Mucosa of descending colon (tissue), 3 donors: ENCODE results near the gene PNPLA7. TPM values are rescaled to one million over a fixed set of nuclear protein-coding genes. Genes with fewer than 3 reads are reported as not detected.

Experiments
- ATAC-seq: fragments of 200-7000 bp; cut with Tn5 transposase; one replicate; pipeline ENCODE4 v1.9.1; 2020; ENCODE audit warnings: mild to moderate bottlenecking, moderate library complexity
- DNase-seq, 3 donors: peaks; one replicate each; pipeline ENCODE4 v3.0.0-alpha.2; 2020
- H3K36me3 ChIP-seq: fragments of 200-600 bp; one replicate; pipeline ENCODE4 v1.8.0; 2021; ENCODE audit warnings: low read depth, mild to moderate bottlenecking
- H3K4me1 ChIP-seq: fragments of 200-600 bp; one replicate; pipeline ENCODE4 v1.8.0; 2021; ENCODE audit warnings: low read depth, mild to moderate bottlenecking
- H3K4me3 ChIP-seq: fragments of 200-600 bp; one replicate; pipeline ENCODE4 v1.8.0; 2021; ENCODE audit warnings: mild to moderate bottlenecking
- H3K9me3 ChIP-seq: fragments of 200-600 bp; one replicate; pipeline ENCODE4 v1.8.0; 2021; ENCODE audit warnings: mild to moderate bottlenecking
- intact Hi-C, 2 donors: fragments of 100-400 bp; cut with DNase I in 1 of 2; cut with micrococcal nuclease in 1 of 2; formaldehyde crosslinking; loops; one replicate each; pipeline versions ENCODE4 v1.11.0 to v1.11.1; 2022; cut with DNase I, micrococcal nuclease
- total RNA-seq, 3 donors: library from RNA; stranded (reverse); fragmentation: NEBNext Ultra II Directional in 2 of 3; extraction: Animal tissue kit (Norgen Biotek cat#: 25700) in 2 of 3; gene quantifications; one replicate each; pipeline versions ENCODE4 v1.2.1 to v1.2.4, GENCODE V29; 2021 to 2023
- TF ChIP-seq, protein P1 (sequence below): fragments of 200-600 bp; IDR thresholded peaks from one replicate; pipeline ENCODE4 v1.8.0; 2022; ENCODE audit warnings: antibody characterized with exemption, mild to moderate bottlenecking
- donor health status: DM: no; HTN: no; CAD: no; lungs with moderate emphysema.
- donor health status: DM: no; HTN: no; CAD: no.
- donor health status: DM: no; HTN: yes; CAD: no.

PNPLA7 gene
- total RNA-seq, 3 donors from 2014 or later, result 16.7 to 27.4 (median 17.2) TPM

DNA sequence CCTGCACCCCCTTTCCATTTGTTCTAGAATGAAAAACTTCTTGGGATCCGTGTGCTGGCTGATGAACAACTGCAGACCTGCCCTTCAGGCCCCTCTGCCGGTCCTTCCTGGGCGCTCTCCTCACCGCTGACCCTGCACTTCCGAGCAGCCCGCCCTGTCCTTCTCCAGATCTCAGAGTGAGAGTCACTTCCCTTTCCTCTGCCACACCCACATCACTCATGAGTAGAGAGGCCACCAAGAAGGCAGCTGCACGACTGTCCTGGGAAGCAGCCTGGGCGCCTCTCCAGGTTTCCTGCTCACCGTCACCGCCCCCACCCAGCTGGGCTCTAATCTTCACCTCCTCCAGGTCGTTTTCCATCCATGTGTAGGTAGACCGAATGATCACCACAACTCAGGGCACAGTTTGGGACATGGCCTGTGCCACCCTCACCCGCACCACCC is 56.1 kb downstream of the PNPLA7 start:
- Histone ChIP-seq H3K36me3 (no peaks in the 10 kb centered on the region), H3K9me3 (no peaks in the 10 kb centered on the region), H3K4me1 (peaks cover 7% of the 10 kb centered on the region), H3K4me3 (no peak overlapping the region)
- ATAC-seq (peak; percentile 79), DNase-seq (peak in 1 of 3 donors; percentile 52)
- intact Hi-C loops, result no loop called here
- TF ChIP-seq, protein P1, sequence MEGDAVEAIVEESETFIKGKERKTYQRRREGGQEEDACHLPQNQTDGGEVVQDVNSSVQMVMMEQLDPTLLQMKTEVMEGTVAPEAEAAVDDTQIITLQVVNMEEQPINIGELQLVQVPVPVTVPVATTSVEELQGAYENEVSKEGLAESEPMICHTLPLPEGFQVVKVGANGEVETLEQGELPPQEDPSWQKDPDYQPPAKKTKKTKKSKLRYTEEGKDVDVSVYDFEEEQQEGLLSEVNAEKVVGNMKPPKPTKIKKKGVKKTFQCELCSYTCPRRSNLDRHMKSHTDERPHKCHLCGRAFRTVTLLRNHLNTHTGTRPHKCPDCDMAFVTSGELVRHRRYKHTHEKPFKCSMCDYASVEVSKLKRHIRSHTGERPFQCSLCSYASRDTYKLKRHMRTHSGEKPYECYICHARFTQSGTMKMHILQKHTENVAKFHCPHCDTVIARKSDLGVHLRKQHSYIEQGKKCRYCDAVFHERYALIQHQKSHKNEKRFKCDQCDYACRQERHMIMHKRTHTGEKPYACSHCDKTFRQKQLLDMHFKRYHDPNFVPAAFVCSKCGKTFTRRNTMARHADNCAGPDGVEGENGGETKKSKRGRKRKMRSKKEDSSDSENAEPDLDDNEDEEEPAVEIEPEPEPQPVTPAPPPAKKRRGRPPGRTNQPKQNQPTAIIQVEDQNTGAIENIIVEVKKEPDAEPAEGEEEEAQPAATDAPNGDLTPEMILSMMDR, result no peak

DNA sequence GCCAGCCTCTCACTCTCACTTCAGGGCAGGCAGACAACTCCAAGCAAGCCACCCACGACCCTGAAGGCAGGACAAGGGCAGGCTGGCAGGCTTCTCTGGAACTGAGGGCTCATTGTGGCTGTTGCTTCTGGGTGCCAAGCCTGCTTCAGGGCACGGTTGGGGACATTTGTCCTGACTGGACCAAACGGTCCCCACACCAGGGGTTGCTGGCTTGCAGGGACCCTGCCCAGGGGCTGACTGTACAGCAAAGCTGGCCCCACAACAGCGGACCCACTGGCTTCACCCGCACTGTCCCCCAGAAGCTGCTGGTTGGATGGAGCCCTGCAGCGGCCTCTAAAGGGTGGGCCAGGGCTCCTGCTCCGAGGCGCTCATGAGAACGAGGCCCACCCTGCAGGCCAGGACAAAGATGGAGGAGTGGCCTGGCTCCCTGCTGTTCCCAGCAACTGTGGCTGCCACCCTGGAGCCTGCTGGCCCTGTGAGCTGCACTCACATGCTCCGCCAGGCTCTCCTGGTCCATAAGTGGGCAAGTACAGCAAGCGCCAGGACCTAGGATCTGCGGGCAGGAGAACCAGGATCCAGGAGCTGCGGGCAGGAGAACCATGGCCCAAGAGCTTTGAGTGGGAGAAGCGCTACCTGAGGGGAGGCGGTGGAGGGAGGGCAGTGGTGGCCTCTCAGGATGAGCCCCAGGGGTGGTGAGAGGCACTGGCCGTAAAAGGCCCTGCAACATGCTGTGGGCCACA is 56.7 kb downstream of the PNPLA7 start:
- H3K4me1 ChIP-seq, result peaks cover 7% of the 10 kb centered on the region
- no peak overlapping the region for H3K4me3 ChIP-seq
- intact Hi-C loops, result no loop called here
- no peaks in the 10 kb centered on the region for H3K36me3 ChIP-seq
- H3K9me3 ChIP-seq, result no peaks in the 10 kb centered on the region
- DNase-seq, result peak in 2 of 3 donors; percentile 27 to 46
- TF ChIP-seq, protein P1, result no peak
- ATAC-seq, result no peak

DNA sequence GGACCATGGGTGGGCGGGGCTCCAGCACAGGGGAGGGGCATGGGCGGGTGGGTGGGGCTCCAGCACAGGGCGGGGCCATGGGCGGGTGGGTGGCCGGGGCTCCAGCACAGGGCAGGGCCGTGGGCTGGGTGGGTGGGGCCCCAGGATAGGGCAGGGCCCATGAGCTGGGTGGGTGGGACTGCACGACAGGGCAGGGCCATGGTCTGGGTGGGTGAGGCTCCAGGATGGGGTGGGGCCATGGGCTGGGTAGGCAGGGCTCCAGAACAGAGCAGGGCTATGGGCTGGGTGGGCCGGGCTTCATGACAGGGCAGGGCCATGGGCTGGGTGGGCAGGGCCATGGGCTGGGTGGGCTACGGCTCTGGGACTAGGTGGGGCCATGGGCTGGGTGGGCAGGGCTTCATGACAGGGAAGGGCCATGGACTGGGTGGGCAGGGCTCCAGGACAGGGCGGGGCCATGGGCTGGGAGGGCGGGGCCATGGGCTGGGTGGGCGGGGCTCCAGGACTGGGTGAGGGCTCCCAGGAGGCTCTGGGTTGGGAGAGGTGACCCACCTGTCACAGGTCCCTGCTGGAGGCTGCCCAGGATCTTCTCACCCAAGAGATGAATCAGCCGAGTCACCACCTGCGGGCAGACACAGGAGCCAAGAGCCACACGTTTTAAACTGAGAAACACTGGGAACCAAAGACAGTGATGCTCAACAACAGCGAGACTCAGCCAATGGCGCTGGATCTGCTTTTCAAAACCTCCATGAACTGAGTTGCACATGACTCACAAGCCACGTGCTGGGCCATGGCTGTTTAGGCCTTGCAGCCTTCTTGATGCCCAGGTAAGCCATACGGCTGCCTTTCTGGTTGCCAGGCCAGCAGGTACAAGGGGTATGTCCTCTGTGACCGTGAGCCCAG is 57.5 kb downstream of the PNPLA7 start:
- ATAC-seq, result peak; percentile 67
- Histone ChIP-seq H3K4me3 (no peak overlapping the region), H3K36me3 (no peaks in the 10 kb centered on the region), H3K4me1 (peaks cover 12% of the 10 kb centered on the region), H3K9me3 (no peaks in the 10 kb centered on the region)
- intact Hi-C loops, result no loop called here
- TF ChIP-seq, protein P1, result no peak
- DNase-seq, result peak; percentile 34 to 83 (median 63)

DNA sequence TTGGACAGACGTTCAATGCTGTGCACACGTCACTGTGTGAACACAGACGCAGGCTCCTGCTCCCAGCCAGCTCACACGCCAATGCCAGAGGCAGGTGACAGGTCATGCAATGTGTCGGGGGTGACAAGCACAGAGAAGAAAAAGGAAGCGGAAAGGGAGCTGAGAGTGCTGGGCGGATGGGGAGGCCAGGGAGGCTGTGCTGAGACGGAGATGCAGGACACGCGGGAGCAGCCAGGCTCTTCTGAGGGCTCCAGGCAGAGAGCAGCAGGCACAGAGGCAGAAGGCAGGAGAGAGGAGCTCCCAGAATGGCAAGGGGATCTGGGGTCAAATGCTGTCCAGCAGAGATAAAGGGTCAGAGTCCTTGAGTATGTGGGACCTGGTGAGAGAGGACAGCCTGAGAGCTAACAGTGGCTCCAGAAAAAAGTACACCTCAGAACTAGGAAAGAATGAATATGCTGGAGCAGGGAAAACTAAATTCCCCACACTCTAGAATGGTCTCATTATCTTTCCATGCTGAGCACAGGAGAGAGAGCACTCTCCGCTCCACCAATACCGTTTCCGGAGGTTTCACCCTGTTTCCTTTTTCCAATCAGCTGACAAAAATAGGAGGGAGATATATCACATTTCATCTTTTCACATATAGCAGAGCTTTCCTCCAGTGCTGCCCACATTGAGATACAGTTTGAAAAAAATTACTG is 58.3 kb downstream of the PNPLA7 start:
- no peak overlapping the region for H3K4me3 ChIP-seq
- peaks cover 12% of the 10 kb centered on the region for H3K4me1 ChIP-seq
- intact Hi-C loops, result no loop called here
- ATAC-seq (no peak), DNase-seq (peak in 2 of 3 donors; percentile 15 to 25)
- TF ChIP-seq, protein P1, result no peak
- H3K36me3 ChIP-seq, result no peaks in the 10 kb centered on the region
- H3K9me3 ChIP-seq, result no peaks in the 10 kb centered on the region

DNA sequence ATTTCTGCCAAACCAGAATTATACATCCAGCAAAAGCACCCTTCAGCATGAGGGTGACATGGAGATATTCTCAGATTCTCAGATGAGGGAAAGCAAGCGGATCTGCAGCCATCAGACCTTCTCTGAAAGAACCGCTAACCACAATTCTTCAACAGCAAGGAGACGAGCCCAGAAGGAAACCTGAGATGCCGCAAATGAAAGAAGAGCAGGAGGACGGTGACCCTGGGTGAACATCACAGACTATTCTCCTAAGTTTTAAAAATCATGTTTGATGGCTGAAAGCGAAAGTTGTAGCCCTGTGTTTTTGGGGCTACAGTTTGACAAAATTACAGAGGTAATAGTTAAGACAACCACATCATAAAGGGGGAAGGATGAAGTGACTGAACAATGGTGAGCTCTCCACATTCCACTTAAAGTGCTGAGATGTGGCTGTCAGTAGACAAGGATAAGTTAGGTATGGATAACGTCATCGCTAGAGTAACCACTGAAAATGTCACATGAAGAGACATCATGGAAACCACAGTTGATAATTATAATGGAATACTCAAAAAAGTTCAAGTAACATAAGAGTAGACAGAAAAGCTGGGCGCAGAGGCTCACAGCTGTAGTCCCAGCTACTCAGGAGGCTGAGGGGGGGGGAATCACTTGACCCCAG is 59.5 kb downstream of the PNPLA7 start:
- Histone ChIP-seq H3K9me3 (no peaks in the 10 kb centered on the region), H3K36me3 (no peaks in the 10 kb centered on the region), H3K4me3 (no peak overlapping the region), H3K4me1 (peaks cover 12% of the 10 kb centered on the region)
- ATAC-seq (no peak), DNase-seq (no peak)
- intact Hi-C loops, result no loop called here
- TF ChIP-seq, protein P1, result no peak
